DOHH2 (cell line): ENCODE data around the gene HS3ST4.

Experiments used
- H3F3A ChIP-seq: fragments of 200-600 bp; sonication (generic), shearing (Covaris generic); 2 replicates; pipeline ENCODE4 v1.6.0; 2016; ENCODE audit warnings: antibody characterized with exemption, mild to moderate bottlenecking; ENCODE audit not compliant: control insufficient read depth, insufficient read depth
- H3K27ac ChIP-seq: fragments of 200-600 bp; sonication (generic); 2 replicates; pipeline ENCODE4 v1.5.1; 2014; ENCODE audit warnings: low read depth, mild to moderate bottlenecking, low read length, moderate library complexity
- H3K27me3 ChIP-seq: fragments of 200-600 bp; sonication (generic); 2 replicates; pipeline ENCODE4 v1.6.1; 2014; ENCODE audit warnings: mild to moderate bottlenecking, low read length, mixed read lengths; ENCODE audit not compliant: control insufficient read depth
- H3K36me3 ChIP-seq: fragments of 200-600 bp; sonication (generic); 2 replicates; pipeline ENCODE4 v1.6.1; 2014; ENCODE audit warnings: mild to moderate bottlenecking, low read length, moderate library complexity, mixed read lengths; ENCODE audit not compliant: control insufficient read depth
- H3K4me1 ChIP-seq: fragments of 200-600 bp; sonication (generic); 2 replicates; pipeline ENCODE4 v1.6.1; 2014; ENCODE audit warnings: mild to moderate bottlenecking, low read length, mixed read lengths; ENCODE audit not compliant: control insufficient read depth
- H3K4me2 ChIP-seq: fragments of 200-600 bp; sonication (generic); 2 replicates; pipeline ENCODE4 v1.6.0; 2014; ENCODE audit warnings: mild to moderate bottlenecking, low read length, moderate library complexity
- H3K4me3 ChIP-seq: fragments of 200-600 bp; sonication (generic); 2 replicates; pipeline ENCODE4 v1.5.1; 2014; ENCODE audit warnings: mild to moderate bottlenecking, low read length, mixed read lengths
- H3K79me2 ChIP-seq: fragments of 200-600 bp; sonication (generic); 2 replicates; pipeline ENCODE4 v1.6.1; 2014; ENCODE audit warnings: mild to moderate bottlenecking, low read length, mixed read lengths; ENCODE audit not compliant: control insufficient read depth
- H3K9me2 ChIP-seq: fragments of 200-600 bp; sonication (generic); replicated peaks from 2 replicates; pipeline ENCODE4 v1.6.1; 2014; ENCODE audit warnings: mild to moderate bottlenecking, low read length, mixed read lengths; ENCODE audit not compliant: control insufficient read depth
- H3K9me3 ChIP-seq: fragments of 200-600 bp; sonication (generic); 2 replicates; pipeline ENCODE4 v1.6.1; 2014; ENCODE audit warnings: antibody characterized with exemption, low read length, mixed read lengths; ENCODE audit not compliant: control insufficient read depth, insufficient read depth
- H4K20me1 ChIP-seq: fragments of 200-600 bp; sonication (generic); 2 replicates; pipeline ENCODE4 v1.6.0; 2014; ENCODE audit warnings: low read depth, mild to moderate bottlenecking, antibody characterized with exemption, low read length, moderate library complexity; ENCODE audit not compliant: control insufficient read depth, insufficient read depth
- CTCF ChIP-seq: fragments of 200-600 bp; sonication (generic); IDR thresholded peaks from one replicate; pipeline ENCODE4 v1.5.1; 2014; ENCODE audit warnings: antibody characterized with exemption, mild to moderate bottlenecking, low read depth, low read length; ENCODE audit not compliant: poor library complexity, severe bottlenecking
- EZH2phosphoT487 ChIP-seq: fragments of 200-600 bp; sonication (generic); IDR thresholded peaks from 2 replicates; pipeline ENCODE4 v1.6.1; 2017; ENCODE audit warnings: borderline replicate concordance, mild to moderate bottlenecking, antibody characterized with exemption, low read length, moderate library complexity, mixed read lengths

The HS3ST4 gene

GRCh38 chr16:25750488-25751216, 58.9 kb downstream of the HS3ST4 start:
- Histone ChIP-seq H3K4me3 (no peak overlapping the region), H3F3A (no peaks in the 10 kb centered on the region), H3K27ac (no peak overlapping the region), H3K4me2 (no peak overlapping the region), H3K36me3 (no peaks in the 10 kb centered on the region), H3K79me2 (no peaks in the 10 kb centered on the region), H3K27me3 (no peaks in the 10 kb centered on the region), H3K9me2 (no peaks in the 10 kb centered on the region), H4K20me1 (no peaks in the 10 kb centered on the region), H3K9me3 (no peaks in the 10 kb centered on the region), H3K4me1 (no peaks in the 10 kb centered on the region)
- no peak for TF ChIP-seq CTCF
- TF ChIP-seq EZH2phosphoT487: no peak

- Histone ChIP-seq H3K9me3 (no peaks in the 10 kb centered on the region), H3K36me3 (no peaks in the 10 kb centered on the region), H3K4me2 (no peak overlapping the region), H3K27ac (no peak overlapping the region), H3K27me3 (no peaks in the 10 kb centered on the region), H3K9me2 (no peaks in the 10 kb centered on the region), H4K20me1 (no peaks in the 10 kb centered on the region), H3K79me2 (no peaks in the 10 kb centered on the region), H3K4me1 (no peaks in the 10 kb centered on the region), H3F3A (no peaks in the 10 kb centered on the region), H3K4me3 (no peak overlapping the region)
- TF ChIP-seq EZH2phosphoT487: no peak
- no peak for TF ChIP-seq CTCF
Measured at GRCh38 chr16:25751230-25751835, 59.6 kb downstream of the HS3ST4 start.

- Histone ChIP-seq H3K9me2 (no peaks in the 10 kb centered on the region), H3K4me2 (no peak overlapping the region)
Measured at GRCh38 chr16:25764466-25764865, 72.7 kb downstream of the HS3ST4 start.

More at GRCh38 chr16:25764466-25764865, 72.7 kb downstream of the HS3ST4 start:
- Histone ChIP-seq H4K20me1 (no peaks in the 10 kb centered on the region), H3F3A (no peaks in the 10 kb centered on the region), H3K4me3 (no peak overlapping the region), H3K9me3 (no peaks in the 10 kb centered on the region), H3K27ac (no peak overlapping the region), H3K36me3 (no peaks in the 10 kb centered on the region), H3K27me3 (no peaks in the 10 kb centered on the region), H3K79me2 (no peaks in the 10 kb centered on the region), H3K4me1 (no peaks in the 10 kb centered on the region)
- TF ChIP-seq EZH2phosphoT487: no peak
- no peak for TF ChIP-seq CTCF
